Measurements from ENCODE around the gene SIGLEC15. TPM values are rescaled to one million over a fixed set of nuclear protein-coding genes. Genes with fewer than 3 reads are reported as not detected.

Gene SIGLEC15
- total and polyA plus RNA-seq, 10 of the 15 experiments (the other 5 are each of a cell fraction or from before 2014, with no cell fraction given) = 0.09 to 0.45 TPM; not detected in 8

- Histone ChIP-seq H3K27ac (ENCODE audit: control insufficient read depth, insufficient read depth) (no peak overlapping the region), H4K20me1 (ENCODE audit: control insufficient read depth, insufficient read depth) (no peaks in the 10 kb centered on the region), H3K36me3 (ENCODE audit: control insufficient read depth in 2 of 2, insufficient read depth in 2 of 2, low read length in 1 of 2) (no peaks in the 10 kb centered on the region), H3K4me1 (ENCODE audit: control insufficient read depth, insufficient read depth, low read length) (no peaks in the 10 kb centered on the region), H3K27me3 (replicated peaks in 1 of 2; ENCODE audit: control insufficient read depth in 2 of 2, insufficient read depth in 2 of 2, low read length in 1 of 2) (peaks cover 0 to 4% of the 10 kb centered on the region in 2 experiments; a peak in 1 of 4 replicates), H3K4me2 (ENCODE audit: control insufficient read depth, insufficient read depth) (no peak overlapping the region), H3K9me3 (replicated peaks; ENCODE audit: control insufficient read depth, insufficient read depth, low read length) (no peaks in the 10 kb centered on the region; the same call in 2 of the 3 replicates), H3K9ac (ENCODE audit: control insufficient read depth, insufficient read depth, low read length) (no peak overlapping the region), H2AFZ (ENCODE audit: control insufficient read depth, low read depth, low read length) (no peak overlapping the region), H3K79me2 (ENCODE audit: control insufficient read depth, insufficient read depth, low read length) (no peaks in the 10 kb centered on the region), H3K4me3 (no peak overlapping the region)
- BruUV-seq (replicated peaks) = no TSS peak
- CTCF ChIA-PET = no interaction called here
- in situ Hi-C loops (cut with MboI) = no loop called here
- intact Hi-C loops (cut with micrococcal nuclease; ENCODE audit: unreplicated experiment) = loop anchor here (1.0 kb wide), 1 partner anchor 115 kb away; no protein-coding TSS in a partner anchor
- no peak for ATAC-seq
- no peak for FAIRE-seq
- DNase-seq (ENCODE audit: low read depth, low spot score) = no peak
- TF ChIP-seq TBL1XR1 (IDR thresholded peaks at IDR 0.05; ENCODE audit: low read depth, low read length) (no peak), HDGF (IDR thresholded peaks at IDR 0.05) (no peak), NFYB (IDR thresholded peaks at IDR 0.05; ENCODE audit: insufficient read depth, low read depth, low read length) (no peak), FOS (IDR thresholded peaks at IDR 0.05; ENCODE audit: borderline replicate concordance, extremely low read depth, insufficient read length) (no peak), NR2C2 (IDR thresholded peaks at IDR 0.05; ENCODE audit: borderline replicate concordance, control insufficient read depth, insufficient read length, low read depth) (no peak), ZBED1 (IDR thresholded peaks at IDR 0.05; ENCODE audit: borderline replicate concordance) (no peak), SIN3A (IDR thresholded peaks at IDR 0.05; ENCODE audit: low read depth, low read length) (no peak), TCF7 (IDR thresholded peaks at IDR 0.05; ENCODE audit: borderline replicate concordance) (no peak), NRF1 (conservative IDR thresholded peaks at IDR 0.05; ENCODE audit: low read depth, low read length) (no peak), CREB1 (IDR thresholded peaks at IDR 0.05; ENCODE audit: low read depth) (no peak), E2F4 (IDR thresholded peaks at IDR 0.05; ENCODE audit: low read depth, low read length) (no peak), BHLHE40 (IDR thresholded peaks at IDR 0.05; ENCODE audit: borderline replicate concordance in 1 of 2, low read depth in 2 of 2, low read length in 1 of 2) (no peak)
- 63% methylated on average over 36 of the region's 53 CpGs for WGBS (ENCODE audit: insufficient coverage, insufficient replicate concordance, low lambda C conversion rate, missing lambda C conversion rate)
- RAD21 ChIA-PET (ENCODE audit: unreplicated experiment) = no interaction called here
- POLR2A ChIA-PET = no interaction called here
- SMC1A ChIA-PET (ENCODE audit: uncharacterized antibody, unreplicated experiment) = no interaction called here
Measured at GRCh38 chr18:45838302-45839070, 13.0 kb downstream of the SIGLEC15 start.

Data from GM12878 (cell line).